Sigmoid colon (tissue), 7 donors: Measurements from ENCODE around the gene PDGFA. TPM values are rescaled to one million over a fixed set of nuclear protein-coding genes. Genes with fewer than 3 reads are reported as not detected.
"Not testable (repeated sequence)": the region's sequence is repeated elsewhere in the genome, so short reads cannot be mapped to it uniquely, and the experiment has no call there.

Experiments used
- DNase-seq: peaks from one replicate; pipeline ENCODE4 v3.0.0-alpha.2; 2019
- H3K27ac ChIP-seq, 4 donors: fragments of 200-600 bp; sonication (generic); one replicate each; pipeline ENCODE4 v1.5.1; 2016 to 2019; ENCODE audit warnings: mild to moderate bottlenecking in 1 of 4
- H3K27me3 ChIP-seq, 3 donors: fragments of 200-600 bp; sonication (generic); one replicate each; pipeline ENCODE4 v1.5.1; 2019; ENCODE audit warnings: mild to moderate bottlenecking in 1 of 3
- H3K36me3 ChIP-seq, 4 donors: fragments of 200-600 bp; sonication (generic); one replicate each; pipeline ENCODE4 v1.5.1; 2016 to 2019
- H3K4me1 ChIP-seq, 4 donors: fragments of 200-600 bp; sonication (generic); one replicate each; pipeline ENCODE4 v1.5.1; 2017 to 2019
- H3K4me3 ChIP-seq, 4 donors: fragments of 200-600 bp; sonication (generic); one replicate each; pipeline ENCODE4 v1.5.1; 2017 to 2019; ENCODE audit warnings: mild to moderate bottlenecking in 2 of 4, moderate library complexity in 1 of 4
- H3K9me3 ChIP-seq, 4 donors: fragments of 200-600 bp in 3 of 4; sonication (generic) in 3 of 4; one replicate each; pipeline versions ENCODE4 v1.5.1 to v1.6.1; 2013 to 2019
- EP300 ChIP-seq, 4 donors: sonication (generic); formaldehyde crosslinking; IDR thresholded peaks; one replicate each; pipeline ENCODE4 v1.6.1; 2017; ENCODE audit warnings: antibody characterized with exemption in 4 of 4
- POLR2A ChIP-seq, 2 donors: fragments of 450-650 bp; IDR thresholded peaks; one replicate each; pipeline ENCODE4 v1.6.1; 2016; ENCODE audit warnings: antibody characterized with exemption in 2 of 2, mild to moderate bottlenecking in 2 of 2, moderate library complexity in 2 of 2
- POLR2AphosphoS5 ChIP-seq, 4 donors: sonication (generic); formaldehyde crosslinking; IDR thresholded peaks; one replicate each; pipeline ENCODE4 v1.6.1; 2017; ENCODE audit warnings: antibody characterized with exemption in 4 of 4
- WGBS, 2 donors: extraction: QIAGEN DNeasy Blood & Tissue Kit; methylation state at CpG; one replicate each; pipeline ENCODE4 v1.1.7; 2013; 5-methylcytosine and 5-hydroxymethylcytosine counted together
- intact Hi-C: fragments of 100-400 bp; cut with DNase I; formaldehyde crosslinking; loops from one replicate; pipeline ENCODE4 v1.15.1; 2023
- polyA plus RNA-seq, 3 donors: library from polyadenylated mRNA; stranded (reverse); fragments of 200-250 nt; gene quantifications; one replicate each; pipeline ENCODE4 v1.2.3, GENCODE V29; 2013
- total RNA-seq, 4 donors: library from RNA; depleted of rRNA; stranded (reverse); fragments of >200 nt; gene quantifications; one replicate each; pipeline ENCODE4 v1.1.0, GENCODE V29; 2016
- TF ChIP-seq, protein P1 (sequence below), 4 experiments: fragments of 450-650 bp in 3 of 4; fragments of 200-600 bp in 1 of 4; IDR thresholded peaks; one replicate each; pipeline ENCODE4 v1.5.1; 2016 to 2019; ENCODE audit warnings: antibody characterized with exemption in 4 of 4, mild to moderate bottlenecking in 3 of 4, moderate library complexity in 2 of 4
- donor health status: healthy with polysubstance abuse.
- donor health status: Bipolar disorder and iron deficiency.
- donor health status: healthy.

Gene PDGFA
- total and polyA plus RNA-seq, 7 donors: 19.7 to 38.5 (median 33.9) TPM

DNA sequence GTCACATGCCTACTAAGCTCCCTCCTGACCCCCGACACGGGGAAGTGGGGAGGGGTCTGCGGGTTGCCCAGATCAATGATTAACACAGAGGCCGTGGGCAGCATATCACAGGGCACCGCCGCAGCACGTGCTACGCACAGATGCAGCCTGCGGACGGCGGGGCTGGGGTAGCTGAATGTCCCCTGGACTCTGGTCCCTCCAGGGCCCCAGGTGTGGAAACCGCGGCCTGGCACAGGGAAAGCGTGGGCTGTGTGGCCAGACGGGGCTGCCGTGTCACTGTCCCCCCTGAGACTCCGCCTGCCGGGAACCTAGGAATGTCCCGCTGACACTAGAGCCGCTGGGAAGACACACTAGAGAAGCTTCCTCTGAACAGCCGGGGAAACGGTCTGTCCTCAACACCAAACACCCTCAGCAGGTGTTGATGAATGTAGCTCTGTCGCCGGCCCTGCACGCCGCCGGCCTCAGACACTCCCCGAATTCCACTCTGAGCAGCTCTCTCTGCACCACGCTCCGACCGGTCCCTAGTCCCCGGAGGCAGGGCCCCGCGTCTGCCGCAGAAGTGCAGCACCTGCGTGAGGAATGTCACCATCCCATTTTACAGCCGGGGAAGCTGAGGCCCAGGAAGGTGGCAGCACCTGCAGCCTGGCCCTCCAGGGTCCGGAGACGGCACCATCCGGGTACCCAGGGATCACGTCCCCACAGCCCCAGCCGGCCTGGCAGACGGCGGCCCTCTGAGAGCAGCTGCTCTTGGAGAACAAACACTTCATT, 33.4 kb upstream of the PDGFA start:
- no peaks in the 10 kb centered on the region for H3K27me3 ChIP-seq

DNA sequence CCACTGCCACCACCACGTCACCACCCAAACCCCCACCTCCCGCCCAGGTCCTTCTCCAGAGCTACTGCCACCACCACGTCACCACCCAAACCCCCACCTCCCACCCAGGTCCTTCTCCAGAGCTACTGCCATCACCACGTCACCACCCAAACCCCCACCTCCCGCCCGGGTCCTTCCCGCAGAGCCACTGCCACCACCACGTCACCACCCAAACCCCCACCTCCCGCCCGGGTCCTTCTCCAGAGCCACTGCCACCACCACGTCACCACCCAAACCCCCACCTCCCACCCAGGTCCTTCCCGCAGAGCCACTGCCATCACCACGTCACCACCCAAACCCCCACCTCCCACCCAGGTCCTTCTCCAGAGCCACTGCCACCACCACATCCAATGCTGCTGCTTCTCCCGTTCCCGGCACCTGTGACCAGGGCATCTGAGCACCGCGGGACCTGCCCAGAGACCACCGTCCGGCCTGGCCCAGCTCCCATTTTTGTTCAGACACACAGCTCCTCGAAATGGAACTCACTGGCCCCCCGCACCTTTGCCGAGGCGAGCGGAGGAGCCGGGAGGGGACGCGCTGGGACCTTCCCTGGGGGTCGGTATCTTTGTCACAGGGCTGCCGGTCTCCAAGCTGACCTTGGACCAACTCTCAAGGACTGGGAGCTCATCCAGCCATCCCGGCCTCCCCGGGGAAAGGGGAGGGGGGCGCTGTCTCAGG, 32.7 kb upstream of the PDGFA start:
- 81 to 88% methylated on average over 32 of the region's 32 CpGs for WGBS, 2 donors
- H3K4me3 ChIP-seq, intact Hi-C loops, H3K9me3 ChIP-seq, H3K27ac ChIP-seq, DNase-seq, H3K36me3 ChIP-seq, H3K27me3 ChIP-seq, H3K4me1 ChIP-seq: not testable (repeated sequence)

More for the DNA sequence above, 33.4 kb upstream of the PDGFA start:
- Histone ChIP-seq H3K36me3 (peaks cover 0 to 5% (median 0%) of the 10 kb centered on the region in 4 donors), H3K4me1 (no peaks in the 10 kb centered on the region), H3K27ac (no peak overlapping the region), H3K9me3 (no peaks in the 10 kb centered on the region), H3K4me3 (no peak overlapping the region)
- WGBS, 2 donors: 53 to 75% methylated on average over 44 of the region's 44 CpGs
- intact Hi-C loops: no loop called here
- TF ChIP-seq, protein P1, sequence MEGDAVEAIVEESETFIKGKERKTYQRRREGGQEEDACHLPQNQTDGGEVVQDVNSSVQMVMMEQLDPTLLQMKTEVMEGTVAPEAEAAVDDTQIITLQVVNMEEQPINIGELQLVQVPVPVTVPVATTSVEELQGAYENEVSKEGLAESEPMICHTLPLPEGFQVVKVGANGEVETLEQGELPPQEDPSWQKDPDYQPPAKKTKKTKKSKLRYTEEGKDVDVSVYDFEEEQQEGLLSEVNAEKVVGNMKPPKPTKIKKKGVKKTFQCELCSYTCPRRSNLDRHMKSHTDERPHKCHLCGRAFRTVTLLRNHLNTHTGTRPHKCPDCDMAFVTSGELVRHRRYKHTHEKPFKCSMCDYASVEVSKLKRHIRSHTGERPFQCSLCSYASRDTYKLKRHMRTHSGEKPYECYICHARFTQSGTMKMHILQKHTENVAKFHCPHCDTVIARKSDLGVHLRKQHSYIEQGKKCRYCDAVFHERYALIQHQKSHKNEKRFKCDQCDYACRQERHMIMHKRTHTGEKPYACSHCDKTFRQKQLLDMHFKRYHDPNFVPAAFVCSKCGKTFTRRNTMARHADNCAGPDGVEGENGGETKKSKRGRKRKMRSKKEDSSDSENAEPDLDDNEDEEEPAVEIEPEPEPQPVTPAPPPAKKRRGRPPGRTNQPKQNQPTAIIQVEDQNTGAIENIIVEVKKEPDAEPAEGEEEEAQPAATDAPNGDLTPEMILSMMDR (IDR thresholded peaks at IDR 0.05): no peak
- TF ChIP-seq POLR2AphosphoS5 (IDR thresholded peaks at IDR 0.05): no peak
- no peak for TF ChIP-seq POLR2A (IDR thresholded peaks at IDR 0.05)
- no peak for TF ChIP-seq EP300 (IDR thresholded peaks at IDR 0.05)
- DNase-seq: no peak

DNA sequence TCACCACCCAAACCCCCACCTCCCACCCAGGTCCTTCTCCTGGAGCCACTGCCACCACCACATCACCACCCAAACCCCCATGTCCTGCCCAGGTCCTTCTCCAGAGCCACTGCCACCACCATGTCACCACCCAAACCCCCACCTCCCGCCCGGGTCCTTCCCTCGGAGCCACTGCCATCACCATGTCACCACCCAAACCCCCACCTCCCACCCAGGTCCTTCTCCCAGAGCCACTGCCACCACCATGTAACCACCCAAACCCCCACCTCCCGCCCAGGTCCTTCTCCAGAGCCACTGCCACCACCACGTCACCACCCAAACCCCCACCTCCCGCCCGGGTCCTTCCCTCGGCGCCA, 31.9 kb upstream of the PDGFA start:
- H3K4me3 ChIP-seq, DNase-seq, intact Hi-C loops, H3K27me3 ChIP-seq, H3K9me3 ChIP-seq, H3K36me3 ChIP-seq, H3K27ac ChIP-seq, H3K4me1 ChIP-seq: not testable (repeated sequence)
- 94 to 97% methylated on average over 9 of the region's 9 CpGs for WGBS, 2 donors

DNA sequence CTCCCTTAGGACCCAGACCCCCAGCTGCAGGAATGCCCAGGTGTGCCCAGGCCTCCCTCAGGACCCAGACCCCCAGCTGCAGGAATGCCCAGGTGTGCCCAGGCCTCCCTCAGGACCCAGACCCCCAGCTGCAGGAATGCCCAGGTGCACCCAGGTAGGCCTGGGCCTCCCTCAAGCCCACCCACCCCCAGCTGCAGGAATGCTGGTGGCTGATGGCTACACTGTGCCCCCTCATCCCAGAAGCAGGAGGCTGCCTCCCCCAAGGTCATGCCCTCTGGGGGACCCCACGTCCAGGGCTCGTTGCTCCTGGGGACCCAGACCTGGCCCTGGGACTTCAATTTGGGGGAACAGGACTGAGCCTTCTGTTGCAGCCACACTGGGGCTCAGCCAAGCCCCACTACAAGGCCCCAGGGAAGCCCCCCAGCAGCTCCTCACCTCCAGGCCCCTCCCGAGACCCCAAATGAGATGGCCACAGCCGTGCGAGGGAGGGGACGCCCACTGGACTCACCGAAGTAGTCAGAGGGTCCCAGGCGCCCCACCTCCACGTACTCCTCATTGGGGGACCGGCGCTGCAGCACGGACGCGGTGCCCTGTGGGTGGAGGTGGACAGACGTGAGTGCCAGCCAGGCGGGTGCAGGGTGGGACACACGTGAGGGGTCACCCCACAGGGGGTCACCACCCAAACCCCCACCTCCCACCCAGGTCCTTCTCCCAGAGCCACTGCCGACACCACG, 31.4 kb upstream of the PDGFA start:
- no peaks in the 10 kb centered on the region for H3K4me1 ChIP-seq
- no peak for DNase-seq
- intact Hi-C loops: no loop called here
- H3K4me3 ChIP-seq: no peak overlapping the region
- peaks cover 0 to 5% (median 0%) of the 10 kb centered on the region in 4 donors for H3K36me3 ChIP-seq
- WGBS, 2 donors: 95 to 96% methylated on average over 19 of the region's 19 CpGs
- H3K27me3 ChIP-seq: no peaks in the 10 kb centered on the region
- TF ChIP-seq, protein P1 (IDR thresholded peaks at IDR 0.05): no peak
- TF ChIP-seq EP300 (IDR thresholded peaks at IDR 0.05): no peak
- no peak for TF ChIP-seq POLR2AphosphoS5 (IDR thresholded peaks at IDR 0.05)
- no peak for TF ChIP-seq POLR2A (IDR thresholded peaks at IDR 0.05)
- no peak overlapping the region for H3K27ac ChIP-seq
- no peaks in the 10 kb centered on the region for H3K9me3 ChIP-seq

DNA sequence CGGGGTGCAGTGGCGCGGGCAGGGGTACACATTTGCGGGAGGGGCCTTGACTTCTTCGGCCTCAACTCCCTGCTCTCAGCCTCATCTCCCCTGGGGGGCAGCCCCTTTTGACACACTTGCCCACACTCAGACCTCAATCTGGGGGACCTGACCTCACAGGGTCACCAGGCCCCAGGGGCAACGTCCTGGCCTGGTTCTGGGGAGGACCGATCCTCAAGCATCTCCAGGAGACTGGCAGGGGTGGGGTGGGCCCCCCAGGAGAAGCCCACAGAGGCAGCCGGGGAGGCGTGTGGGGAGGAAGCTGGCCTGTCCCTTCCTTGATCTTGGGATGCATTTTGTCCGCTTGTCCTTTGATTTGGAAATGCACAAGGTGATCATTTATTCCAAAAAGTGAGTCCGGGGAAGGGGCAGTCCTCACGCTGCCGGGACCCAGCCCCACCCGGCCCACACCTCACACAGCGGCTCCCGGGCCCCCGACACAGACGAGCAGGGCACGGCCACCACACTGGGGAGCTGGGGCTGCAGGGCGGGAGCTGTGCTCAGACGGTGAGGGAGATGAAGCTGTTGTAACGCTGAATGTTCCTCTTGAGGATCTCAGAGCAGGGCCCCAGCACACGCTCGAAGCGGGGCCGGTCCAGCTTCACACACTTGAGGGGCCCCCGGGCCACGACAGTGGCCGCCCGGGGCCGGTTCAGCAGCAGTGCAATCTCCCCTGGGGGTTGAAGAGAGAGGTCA, 30.4 kb upstream of the PDGFA start:
- intact Hi-C loops: no loop called here
- H3K27me3 ChIP-seq: no peaks in the 10 kb centered on the region
- no peak overlapping the region for H3K27ac ChIP-seq
- TF ChIP-seq, protein P1 (IDR thresholded peaks at IDR 0.05): no peak
- TF ChIP-seq POLR2AphosphoS5 (IDR thresholded peaks at IDR 0.05): no peak
- no peak for TF ChIP-seq EP300 (IDR thresholded peaks at IDR 0.05)
- no peak for TF ChIP-seq POLR2A (IDR thresholded peaks at IDR 0.05)
- no peaks in the 10 kb centered on the region for H3K4me1 ChIP-seq
- H3K9me3 ChIP-seq: no peaks in the 10 kb centered on the region
- H3K36me3 ChIP-seq: peaks cover 0 to 5% (median 0%) of the 10 kb centered on the region in 4 donors
- H3K4me3 ChIP-seq: no peak overlapping the region
- WGBS, 2 donors: 95% methylated on average over 31 of the region's 31 CpGs
- no peak for DNase-seq
